Measurements from ENCODE around the gene DKC1. TPM values are rescaled to one million over a fixed set of nuclear protein-coding genes. Genes with fewer than 3 reads are reported as not detected.

DKC1 gene
- total and polyA plus RNA-seq, 8 donors: 5.8 to 113 (median 26.1) TPM

DNA sequence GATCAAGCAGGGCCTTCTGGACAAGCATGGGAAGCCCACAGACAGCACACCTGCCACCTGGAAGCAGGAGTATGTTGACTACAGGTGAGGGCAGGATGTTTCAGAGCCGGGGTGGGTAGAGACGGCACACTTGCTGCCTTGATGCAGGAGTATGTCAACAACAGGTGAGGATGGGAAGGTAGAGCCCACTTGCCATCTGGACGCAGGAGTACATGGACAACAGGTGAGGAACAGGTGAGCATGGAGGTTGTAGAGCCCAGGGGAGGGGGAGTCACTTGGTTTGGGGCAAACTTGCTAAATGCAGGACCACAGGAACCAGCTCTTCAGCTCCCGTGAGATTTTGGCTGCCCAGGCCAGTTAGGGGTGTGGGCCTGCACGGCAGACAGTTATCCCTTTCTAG is 12.0 kb downstream of the DKC1 start:
- DNase-seq: no peak
- TF ChIP-seq, protein P1, sequence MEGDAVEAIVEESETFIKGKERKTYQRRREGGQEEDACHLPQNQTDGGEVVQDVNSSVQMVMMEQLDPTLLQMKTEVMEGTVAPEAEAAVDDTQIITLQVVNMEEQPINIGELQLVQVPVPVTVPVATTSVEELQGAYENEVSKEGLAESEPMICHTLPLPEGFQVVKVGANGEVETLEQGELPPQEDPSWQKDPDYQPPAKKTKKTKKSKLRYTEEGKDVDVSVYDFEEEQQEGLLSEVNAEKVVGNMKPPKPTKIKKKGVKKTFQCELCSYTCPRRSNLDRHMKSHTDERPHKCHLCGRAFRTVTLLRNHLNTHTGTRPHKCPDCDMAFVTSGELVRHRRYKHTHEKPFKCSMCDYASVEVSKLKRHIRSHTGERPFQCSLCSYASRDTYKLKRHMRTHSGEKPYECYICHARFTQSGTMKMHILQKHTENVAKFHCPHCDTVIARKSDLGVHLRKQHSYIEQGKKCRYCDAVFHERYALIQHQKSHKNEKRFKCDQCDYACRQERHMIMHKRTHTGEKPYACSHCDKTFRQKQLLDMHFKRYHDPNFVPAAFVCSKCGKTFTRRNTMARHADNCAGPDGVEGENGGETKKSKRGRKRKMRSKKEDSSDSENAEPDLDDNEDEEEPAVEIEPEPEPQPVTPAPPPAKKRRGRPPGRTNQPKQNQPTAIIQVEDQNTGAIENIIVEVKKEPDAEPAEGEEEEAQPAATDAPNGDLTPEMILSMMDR (IDR thresholded peaks at IDR 0.05): no peak
- TF ChIP-seq POLR2AphosphoS5 (IDR thresholded peaks at IDR 0.05): no peak
- intact Hi-C loops (cut with DNase I; ENCODE audit: low total_unique reads): no loop called here
- H3K4me3 ChIP-seq: no peak overlapping the region
- 66 to 86% (median 75%) methylated on average over 4 to 5 of the region's 5 CpGs for WGBS, 5 donors
- no peaks in the 10 kb centered on the region for H3K4me1 ChIP-seq
- H3K27ac ChIP-seq: no peak overlapping the region
- H3K36me3 ChIP-seq: peaks cover 17 to 89% (median 79%) of the 10 kb centered on the region in 4 donors
- no peaks in the 10 kb centered on the region for H3K27me3 ChIP-seq
- H3K9me3 ChIP-seq: peaks cover 0 to 10% (median 3%) of the 10 kb centered on the region in 4 donors

DNA sequence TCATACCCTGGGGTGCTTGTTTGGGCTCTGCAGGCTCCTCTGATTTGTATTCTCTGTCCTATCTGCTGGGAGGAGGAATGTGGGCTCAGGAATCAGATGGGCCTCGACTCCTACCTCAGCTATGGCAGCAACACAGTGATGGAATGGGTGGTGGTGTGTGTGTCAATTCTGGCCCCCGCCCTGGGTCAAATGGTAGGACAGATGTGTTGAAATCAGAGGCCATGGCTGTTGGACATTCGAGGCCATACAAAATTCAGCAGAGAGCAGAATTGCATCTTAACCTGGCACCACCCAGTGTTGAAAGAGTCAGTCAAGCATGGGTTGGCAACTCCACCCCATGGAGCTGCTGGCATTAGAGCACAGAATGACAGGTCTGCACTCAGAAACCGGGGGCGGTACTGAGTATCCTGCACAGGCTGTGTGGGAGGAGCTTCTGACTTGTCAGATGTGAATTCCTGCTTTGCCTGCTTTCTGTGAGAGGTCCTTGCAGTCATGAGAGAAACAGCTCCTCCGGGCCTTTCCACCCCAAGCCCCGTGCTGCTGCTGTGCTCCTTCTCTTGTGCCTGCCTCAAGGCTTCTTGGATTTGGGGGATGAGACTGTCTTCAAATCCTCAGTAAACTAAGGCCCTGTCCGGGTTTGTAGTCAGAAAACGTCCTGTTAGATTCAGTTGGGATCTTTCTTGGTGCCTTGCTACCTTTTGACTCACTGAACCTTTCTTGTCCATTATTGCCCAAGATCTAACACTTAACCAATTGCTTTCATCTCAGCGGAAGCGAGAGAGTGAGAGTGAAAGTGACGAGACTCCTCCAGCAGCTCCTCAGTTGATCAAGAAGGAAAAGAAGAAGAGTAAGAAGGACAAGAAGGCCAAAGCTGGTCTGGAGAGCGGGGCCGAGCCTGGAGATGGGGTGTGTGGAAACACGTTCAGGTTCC is 13.0 kb downstream of the DKC1 start:
- TF ChIP-seq, protein P1 (IDR thresholded peaks at IDR 0.05): no peak
- TF ChIP-seq POLR2A (IDR thresholded peaks at IDR 0.05) (no peak), POLR2AphosphoS5 (IDR thresholded peaks at IDR 0.05) (no peak), EP300 (IDR thresholded peaks at IDR 0.05) (no peak)
- no peak overlapping the region for H3K27ac ChIP-seq
- no peak overlapping the region for H3K4me3 ChIP-seq
- intact Hi-C loops (cut with DNase I; ENCODE audit: low total_unique reads): no loop called here
- peaks cover 0 to 10% (median 3%) of the 10 kb centered on the region in 4 donors for H3K9me3 ChIP-seq
- 72 to 93% (median 82%) methylated on average over 9 to 15 of the region's 15 CpGs for WGBS, 5 donors
- no peaks in the 10 kb centered on the region for H3K4me1 ChIP-seq
- no peaks in the 10 kb centered on the region for H3K27me3 ChIP-seq
- peaks cover 17 to 82% (median 71%) of the 10 kb centered on the region in 4 donors for H3K36me3 ChIP-seq
- no peak for DNase-seq

DNA sequence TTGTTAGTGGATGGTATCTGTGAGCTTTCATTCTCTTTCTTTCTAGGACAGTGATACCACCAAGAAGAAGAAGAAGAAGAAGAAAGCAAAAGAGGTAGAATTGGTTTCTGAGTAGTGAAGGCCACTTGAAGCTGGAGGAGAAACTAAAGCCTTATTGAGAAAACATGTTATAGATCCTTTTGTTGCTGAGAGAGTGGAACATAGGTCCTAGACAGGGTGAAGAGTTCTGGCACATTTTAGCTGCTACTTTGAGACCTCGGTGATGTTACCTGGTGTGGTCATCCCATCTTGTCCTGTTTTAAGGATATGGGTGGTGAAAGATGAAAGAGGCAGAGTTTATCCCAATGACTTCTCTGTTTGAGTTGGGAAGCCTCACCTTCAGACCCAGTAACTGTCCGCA is 14.1 kb downstream of the DKC1 start:
- no peak for TF ChIP-seq EP300 (IDR thresholded peaks at IDR 0.05)
- no peak for TF ChIP-seq POLR2AphosphoS5 (IDR thresholded peaks at IDR 0.05)
- intact Hi-C loops (cut with DNase I; ENCODE audit: low total_unique reads): no loop called here
- WGBS, 5 donors: 83 to 96% (median 89%) methylated on average over 2 of the region's 2 CpGs
- H3K4me1 ChIP-seq: no peaks in the 10 kb centered on the region
- peaks cover 0 to 10% (median 3%) of the 10 kb centered on the region in 4 donors for H3K9me3 ChIP-seq
- H3K4me3 ChIP-seq: no peak overlapping the region
- H3K27ac ChIP-seq: no peak overlapping the region
- no peaks in the 10 kb centered on the region for H3K27me3 ChIP-seq
- peaks cover 17 to 82% (median 70%) of the 10 kb centered on the region in 4 donors for H3K36me3 ChIP-seq
- no peak for DNase-seq

DNA sequence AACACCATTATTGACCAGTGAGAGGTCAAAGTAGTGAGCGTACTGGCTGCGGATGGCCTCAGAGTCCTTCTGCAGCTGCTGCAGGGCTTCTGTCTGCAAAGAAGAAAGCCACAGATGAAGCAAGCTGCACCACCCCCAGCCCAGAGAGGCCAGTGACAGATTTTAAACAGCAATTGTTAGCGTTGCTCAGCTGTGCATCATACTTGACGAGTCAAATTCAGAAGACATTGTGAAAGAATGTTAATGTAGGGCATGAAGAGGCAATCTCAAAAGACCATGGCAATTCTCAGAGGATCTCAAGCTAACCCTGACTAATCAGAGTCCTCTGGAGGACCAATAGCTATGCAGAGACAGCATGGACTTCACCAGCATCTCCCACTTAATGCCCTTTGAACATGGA is 16.6 kb downstream of the DKC1 start:
- Histone ChIP-seq H3K36me3 (peaks cover 12 to 61% (median 50%) of the 10 kb centered on the region in 4 donors), H3K27me3 (no peaks in the 10 kb centered on the region), H3K4me3 (no peak overlapping the region), H3K4me1 (no peaks in the 10 kb centered on the region), H3K9me3 (no peaks in the 10 kb centered on the region), H3K27ac (no peak overlapping the region)
- no peak for TF ChIP-seq POLR2A (IDR thresholded peaks at IDR 0.05)
- intact Hi-C loops (cut with DNase I; ENCODE audit: low total_unique reads): no loop called here
- WGBS, 5 donors: 85 to 95% (median 92%) methylated on average over 4 of the region's 4 CpGs
- DNase-seq: no peak

DNA sequence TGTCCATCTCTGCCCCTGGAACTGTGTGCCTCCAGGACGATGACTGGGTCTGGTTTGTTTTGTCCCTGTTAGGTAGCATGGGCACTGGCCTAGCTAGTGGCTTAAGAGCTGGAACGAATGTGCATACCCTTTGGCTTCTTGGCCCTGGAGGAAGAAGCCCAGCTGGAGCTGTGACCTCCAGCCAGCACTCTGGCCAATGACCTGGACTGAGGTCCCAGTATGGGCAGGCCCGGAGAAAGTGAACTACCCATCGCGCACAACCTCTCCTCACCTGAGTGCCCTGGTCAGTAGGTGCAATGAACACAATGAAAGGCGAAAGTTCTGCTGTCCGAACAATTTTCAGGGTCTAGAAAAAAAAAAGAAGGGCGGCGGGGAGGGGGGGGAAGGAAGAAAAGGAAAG is 18.3 kb downstream of the DKC1 start:
- TF ChIP-seq, protein P1 (IDR thresholded peaks at IDR 0.05): no peak
- TF ChIP-seq EP300 (IDR thresholded peaks at IDR 0.05): no peak
- TF ChIP-seq POLR2A (IDR thresholded peaks at IDR 0.05): no peak
- no peak for TF ChIP-seq POLR2AphosphoS5 (IDR thresholded peaks at IDR 0.05)
- Histone ChIP-seq H3K9me3 (no peaks in the 10 kb centered on the region), H3K4me1 (no peaks in the 10 kb centered on the region), H3K4me3 (no peak overlapping the region), H3K27ac (no peak overlapping the region), H3K36me3 (peaks cover 0 to 49% (median 33%) of the 10 kb centered on the region in 4 donors), H3K27me3 (no peaks in the 10 kb centered on the region)
- DNase-seq: no peak
- 81 to 97% (median 91%) methylated on average over 6 to 9 of the region's 9 CpGs for WGBS, 5 donors
- intact Hi-C loops (cut with DNase I; ENCODE audit: low total_unique reads): no loop called here
